HCT116 (cell line): ENCODE data around the gene ANKRD55. TPM values are rescaled to one million over a fixed set of nuclear protein-coding genes. Genes with fewer than 3 reads are reported as not detected.

ENCODE experiments used
- ATAC-seq: fragments of 200-7000 bp; cut with Tn5 transposase; 2 replicates; pipeline ENCODE4 v1.9.1; 2020; ENCODE audit warnings: mild to moderate bottlenecking, moderate library complexity
- BruUV-seq: library from RNA; stranded (reverse); fragments of 400-500 nt; replicated peaks from 2 replicates; lab custom pipeline; 2021; lab: Mats Ljungman, UMichigan
- CTCF ChIA-PET: fragments of 300-600 bp; sonication (Branson Sonifier 250); formaldehyde crosslinking; loops from one replicate; lab custom pipeline; 2021; ENCODE audit warnings: antibody characterized with exemption; lab: Charles Lee
- POLR2A ChIA-PET: fragments of 300-600, 350-600 bp; sonication (Branson Sonifier 250); formaldehyde crosslinking; loops from one replicate; lab custom pipeline; 2021; ENCODE audit warnings: antibody characterized with exemption; lab: Charles Lee
- RAD21 ChIA-PET, 2 experiments: fragments of 300-600 bp; sonication (Branson Sonifier 250); formaldehyde crosslinking; loops; one replicate each; lab custom pipeline; 2023; ENCODE audit warnings: low total read pairs in 2 of 2; ENCODE audit not compliant: uncharacterized antibody in 2 of 2, unreplicated experiment in 2 of 2, low non-redundant PET in 1 of 2; lab: Charles Lee
- DNase-seq: peaks from one replicate; pipeline ENCODE4 v3.0.0-alpha.2; 2010; ENCODE audit warnings: low read depth, low spot score
- H2AFZ ChIP-seq: fragments of 200-600 bp; shearing (Covaris generic), sonication (generic); 2 replicates; pipeline ENCODE4 v1.6.1; 2017; ENCODE audit warnings: low read depth, mixed run types, mixed read lengths, antibody characterized with exemption, low read length; ENCODE audit not compliant: poor library complexity, severe bottlenecking
- H3K27ac ChIP-seq: 2 replicates; pipeline ENCODE4 v1.5.1; 2012; ENCODE audit warnings: low read depth, low read length
- H3K27me3 ChIP-seq: fragments of 200-600 bp; sonication (generic); 2 replicates; pipeline ENCODE4 v1.6.1; 2016; ENCODE audit warnings: mixed run types, low read length, mixed read lengths; ENCODE audit not compliant: insufficient read depth
- H3K36me3 ChIP-seq, 2 experiments: fragments of 200-500 bp in 1 of 2; fragments of 200-600 bp in 1 of 2; sonication (Bioruptor generic) in 1 of 2; sonication (generic) in 1 of 2; 2 replicates each; pipeline versions ENCODE4 v1.5.1 to v1.6.1; 2014 to 2016; ENCODE audit warnings: low read length in 2 of 2, inconsistent platforms in 1 of 2, mixed read lengths in 1 of 2, mixed run types in 1 of 2; ENCODE audit not compliant: insufficient read depth in 2 of 2, control insufficient read depth in 1 of 2
- H3K4me1 ChIP-seq, 2 experiments: fragments of 200-600 bp in 1 of 2; sonication (generic) in 1 of 2; 2 replicates each; pipeline versions ENCODE4 v1.5.1 to v1.6.1; 2012 to 2017; ENCODE audit warnings: low read length in 2 of 2, inconsistent platforms in 1 of 2, mild to moderate bottlenecking in 1 of 2, mixed read lengths in 1 of 2, mixed run types in 1 of 2, moderate library complexity in 1 of 2; ENCODE audit not compliant: insufficient read depth in 2 of 2, control insufficient read depth in 1 of 2
- H3K4me2 ChIP-seq: fragments of 200-600 bp; sonication (generic); 2 replicates; pipeline ENCODE4 v1.6.1; 2017; ENCODE audit warnings: mixed run types, low read length, mixed read lengths
- H3K4me3 ChIP-seq, 2 experiments: fragments of 200-600 bp in 1 of 2; sonication (generic) in 1 of 2; replicated peaks in 1 of 2; 2 replicates each; pipeline ENCODE4 v1.5.1; 2011 to 2016; ENCODE audit warnings: low read length in 2 of 2, control low read depth in 1 of 2, low read depth in 1 of 2, mild to moderate bottlenecking in 1 of 2, mixed read lengths in 1 of 2, mixed run types in 1 of 2
- H3K79me2 ChIP-seq: fragments of 200-600 bp; sonication (generic); 2 replicates; pipeline ENCODE4 v1.6.1; 2017; ENCODE audit warnings: mild to moderate bottlenecking, mixed run types, low read length, moderate library complexity, mixed read lengths; ENCODE audit not compliant: insufficient read depth
- H3K9ac ChIP-seq: fragments of 200-600 bp; sonication (generic); 2 replicates; pipeline ENCODE4 v1.6.1; 2016; ENCODE audit warnings: low read length, mixed read lengths
- H3K9me2 ChIP-seq: fragments of 200-600 bp; sonication (generic), shearing (Covaris generic); 2 replicates; pipeline ENCODE4 v1.6.1; 2017; ENCODE audit warnings: mixed run types, mild to moderate bottlenecking, moderate library complexity; ENCODE audit not compliant: insufficient read depth
- H3K9me3 ChIP-seq, 2 experiments: fragments of 200-500 bp in 1 of 2; fragments of 200-600 bp in 1 of 2; sonication (Bioruptor generic) in 1 of 2; sonication (generic) in 1 of 2; 2 replicates each; pipeline ENCODE4 v1.6.1; 2014 to 2017; ENCODE audit warnings: low read length in 2 of 2, mixed read lengths in 2 of 2, inconsistent platforms in 1 of 2, low read depth in 1 of 2, mild to moderate bottlenecking in 1 of 2, mixed run types in 1 of 2, moderate library complexity in 1 of 2; ENCODE audit not compliant: control insufficient read depth in 1 of 2, insufficient read depth in 1 of 2
- H4K20me1 ChIP-seq: fragments of 200-600 bp; sonication (generic), shearing (Covaris generic); 2 replicates; pipeline ENCODE4 v1.6.1; 2017; ENCODE audit warnings: mixed run types, mild to moderate bottlenecking, moderate library complexity; ENCODE audit not compliant: insufficient read depth
- CBX3 ChIP-seq: IDR thresholded peaks from 2 replicates; pipeline ENCODE4 v1.6.1; 2012; ENCODE audit warnings: low read depth
- CEBPB ChIP-seq: IDR thresholded peaks from 2 replicates; pipeline ENCODE4 v1.6.1; 2012; ENCODE audit warnings: low read depth
- CTCF ChIP-seq, 3 experiments: fragments of 200-600 bp in 1 of 3; sonication (generic) in 1 of 3; IDR thresholded peaks in 2 of 3; conservative IDR thresholded peaks in 1 of 3; 2 replicates each; pipeline ENCODE4 v1.5.1; 2012 to 2017; ENCODE audit warnings: low read depth in 2 of 3, low read length in 2 of 3, antibody characterized with exemption in 1 of 3, borderline replicate concordance in 1 of 3, control low read depth in 1 of 3, mild to moderate bottlenecking in 1 of 3, mixed read lengths in 1 of 3, mixed run types in 1 of 3, moderate library complexity in 1 of 3; ENCODE audit not compliant: insufficient read depth in 1 of 3
- EGR1 ChIP-seq: IDR thresholded peaks from 2 replicates; pipeline ENCODE4 v1.6.1; 2012; ENCODE audit warnings: low read depth
- ELF1 ChIP-seq: IDR thresholded peaks from 2 replicates; pipeline ENCODE4 v1.6.1; 2012; ENCODE audit warnings: low read depth, borderline replicate concordance
- EZH2 ChIP-seq: fragments of 200-600 bp; sonication (generic); IDR thresholded peaks from 2 replicates; pipeline ENCODE4 v1.6.1; 2017; ENCODE audit warnings: antibody characterized with exemption, mixed run types
- FOSL1 ChIP-seq: IDR thresholded peaks from 2 replicates; pipeline ENCODE4 v1.6.1; 2012; ENCODE audit warnings: low read depth
- JUND ChIP-seq: IDR thresholded peaks from 2 replicates; pipeline ENCODE4 v1.6.1; 2012
- POLR2A ChIP-seq: IDR thresholded peaks from 2 replicates; pipeline ENCODE4 v1.7.0; 2011; ENCODE audit warnings: borderline replicate concordance; ENCODE audit not compliant: insufficient read depth, insufficient read length; ENCODE audit errors: extremely low read depth
- RAD21 ChIP-seq: IDR thresholded peaks from 2 replicates; pipeline ENCODE4 v1.6.1; 2012; ENCODE audit warnings: low read depth, mild to moderate bottlenecking
- REST ChIP-seq: IDR thresholded peaks from 2 replicates; pipeline ENCODE4 v1.6.1; 2012; ENCODE audit warnings: low read depth
- SIN3A ChIP-seq: IDR thresholded peaks from 2 replicates; pipeline ENCODE4 v1.6.1; 2012; ENCODE audit warnings: low read depth
- SP1 ChIP-seq: IDR thresholded peaks from 2 replicates; pipeline ENCODE4 v1.6.1; 2012; ENCODE audit warnings: low read depth
- TCF7L2 ChIP-seq: IDR thresholded peaks from 2 replicates; pipeline ENCODE4 v1.7.0; 2011; ENCODE audit warnings: borderline replicate concordance, inconsistent platforms; ENCODE audit not compliant: insufficient read depth, insufficient read length; ENCODE audit errors: extremely low read depth
- ZFX ChIP-seq: fragments of 450-650 bp; IDR thresholded peaks from 2 replicates; pipeline ENCODE4 v1.6.1; 2017
- ZNF274 ChIP-seq: fragments of 200-500 bp; sonication (Bioruptor generic); IDR thresholded peaks from 2 replicates; pipeline ENCODE4 v1.6.1; 2014; ENCODE audit warnings: mild to moderate bottlenecking, low read depth, low read length, inconsistent platforms
- intact Hi-C: fragments of 100-400 bp; cut with micrococcal nuclease; formaldehyde crosslinking; loops from 2 replicates; pipeline ENCODE4 v1.10.0; 2022
- total RNA-seq: library from RNA; stranded (reverse); gene quantifications from one replicate; pipeline ENCODE4 v1.2.1, GENCODE V29; 2021; ENCODE audit not compliant: unreplicated experiment
- TF ChIP-seq, protein P1 (sequence below): IDR thresholded peaks from 2 replicates; pipeline ENCODE4 v1.6.1; 2012

ANKRD55 gene
- total RNA-seq, 1 experiment from 2014 or later: not detected

- no peak overlapping the region for H2AFZ ChIP-seq
- TF ChIP-seq CTCF (IDR thresholded peaks at IDR 0.05 in 2 of 3, conservative IDR thresholded peaks at IDR 0.05 in 1 of 3; ENCODE audit: borderline replicate concordance in 1 of 3, insufficient read depth in 1 of 3, low read depth in 2 of 3, low read length in 2 of 3) (no peak), FOSL1 (peak; percentile 10; the same call in 1 of the 2 replicates)
- H4K20me1 ChIP-seq: no peaks in the 10 kb centered on the region
- no peak overlapping the region for H3K27ac ChIP-seq
- H3K9ac ChIP-seq: no peak overlapping the region
- DNase-seq (no peak), ATAC-seq (peak; percentile 42; the same call in 1 of the 2 replicates)
- H3K36me3 ChIP-seq: no peaks in the 10 kb centered on the region
- BruUV-seq: no TSS peak
- H3K9me3 ChIP-seq: no peaks in the 10 kb centered on the region
- ChIA-PET CTCF (no interaction called here), POLR2A (no interaction called here), RAD21 (no interaction called here)
- H3K4me3 ChIP-seq: no peak overlapping the region
- H3K9me2 ChIP-seq: no peaks in the 10 kb centered on the region
- intact Hi-C loops: no loop called here
- peak overlapping the region; percentile 49 for H3K4me2 ChIP-seq
- no peaks in the 10 kb centered on the region for H3K27me3 ChIP-seq
- H3K4me1 ChIP-seq: peaks cover 14 to 21% of the 10 kb centered on the region in 2 experiments
- H3K79me2 ChIP-seq: no peaks in the 10 kb centered on the region
Measured at GRCh38 chr5:56279979-56280378, 46.8 kb upstream of the ANKRD55 start.

DNA sequence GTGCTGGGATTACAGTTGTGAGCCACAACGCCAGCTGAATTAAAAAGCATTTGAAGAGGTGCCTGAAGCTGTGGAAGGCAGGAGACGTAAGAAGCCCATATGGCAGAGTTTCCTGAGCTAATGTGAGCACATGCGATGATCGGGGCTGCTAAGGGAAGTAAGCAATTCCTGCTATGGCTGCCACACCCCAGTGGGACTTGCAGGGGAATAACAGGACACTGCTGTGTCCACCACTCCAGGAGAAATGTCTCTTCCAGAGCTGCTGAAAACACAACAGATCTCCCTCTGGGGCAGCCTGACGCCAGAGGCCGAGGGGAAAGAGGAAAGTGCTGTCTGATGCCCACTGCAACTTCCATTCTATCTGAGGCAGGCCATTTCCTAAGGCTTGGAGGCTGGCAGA lies 46.2 kb upstream of the ANKRD55 start:
- peaks cover 14 to 21% of the 10 kb centered on the region in 2 experiments for H3K4me1 ChIP-seq
- no TSS peak for BruUV-seq
- H3K9me2 ChIP-seq: no peaks in the 10 kb centered on the region
- no peaks in the 10 kb centered on the region for H4K20me1 ChIP-seq
- no peak overlapping the region for H2AFZ ChIP-seq
- DNase-seq: no peak
- ChIA-PET CTCF (interaction anchor here (1.6 kb wide), 1 partner anchor 559 kb away, joined by 3 read pairs; no protein-coding TSS in a partner anchor), RAD21 (no interaction called here), POLR2A (no interaction called here)
- H3K4me3 ChIP-seq: no peak overlapping the region
- intact Hi-C loops: no loop called here
- no peaks in the 10 kb centered on the region for H3K9me3 ChIP-seq
- H3K9ac ChIP-seq: no peak overlapping the region
- no peaks in the 10 kb centered on the region for H3K79me2 ChIP-seq
- H3K36me3 ChIP-seq: no peaks in the 10 kb centered on the region
- no peaks in the 10 kb centered on the region for H3K27me3 ChIP-seq
- no peak for ATAC-seq
- H3K27ac ChIP-seq: no peak overlapping the region
- peak overlapping the region; percentile 49; the same call in 1 of the 2 replicates for H3K4me2 ChIP-seq
- TF ChIP-seq JUND (no peak), RAD21 (no peak), SIN3A (no peak), EGR1 (no peak), SP1 (no peak), CEBPB (no peak), EZH2 (no peak), ELF1 (no peak), ZFX (no peak), CBX3 (no peak), TCF7L2 (no peak), POLR2A (no peak), ZNF274 (no peak), REST (no peak), FOSL1 (no peak)
- TF ChIP-seq, protein P1, sequence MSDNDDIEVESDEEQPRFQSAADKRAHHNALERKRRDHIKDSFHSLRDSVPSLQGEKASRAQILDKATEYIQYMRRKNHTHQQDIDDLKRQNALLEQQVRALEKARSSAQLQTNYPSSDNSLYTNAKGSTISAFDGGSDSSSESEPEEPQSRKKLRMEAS: no peak
